K562 (cell line): Measurements from ENCODE around the gene TRAPPC13. TPM values are rescaled to one million over a fixed set of nuclear protein-coding genes. Genes with fewer than 3 reads are reported as not detected.

Experiments used
- ATF6 ChIP-seq: sonication (generic); formaldehyde crosslinking; IDR thresholded peaks from 2 replicates; pipeline ENCODE4 v1.4.0; 2020; ENCODE audit warnings: mild to moderate bottlenecking, missing genetic modification reagents
- CREB3 ChIP-seq: fragments of 450-650 bp; conservative IDR thresholded peaks from 2 replicates; pipeline ENCODE4 v1.6.1; 2016; ENCODE audit warnings: missing genetic modification characterization, low read depth, mild to moderate bottlenecking, missing compliant biosample characterization, moderate library complexity
- E2F4 ChIP-seq: sonication (generic); formaldehyde crosslinking; IDR thresholded peaks from 2 replicates; pipeline ENCODE4 v1.8.0; 2022; ENCODE audit warnings: mild to moderate bottlenecking, low read depth, missing genetic modification reagents
- ESRRB ChIP-seq: fragments of 250-450 bp; sonication (Bioruptor Pico); IDR thresholded peaks from 2 replicates; pipeline ENCODE4 v1.5.0; 2020; ENCODE audit warnings: mild to moderate bottlenecking, moderate library complexity, borderline replicate concordance
- HBP1 ChIP-seq: fragments of 450-650 bp; formaldehyde crosslinking; IDR thresholded peaks from 2 replicates; pipeline ENCODE4 v1.4.0; 2022; ENCODE audit warnings: missing genetic modification characterization
- HNRNPLL ChIP-seq: fragments of 200-400 bp; formaldehyde crosslinking; IDR thresholded peaks from 2 replicates; pipeline ENCODE4 v1.6.1; 2017; ENCODE audit warnings: low read length, low read depth, mild to moderate bottlenecking; ENCODE audit not compliant: poor library complexity, severe bottlenecking
- NCOA6 ChIP-seq: fragments of 450-650 bp; IDR thresholded peaks from 2 replicates; pipeline ENCODE4 v1.6.1; 2017; ENCODE audit warnings: mild to moderate bottlenecking
- NR3C1 ChIP-seq: sonication (generic); formaldehyde crosslinking; IDR thresholded peaks from 2 replicates; pipeline ENCODE4 v1.8.1; 2022; ENCODE audit warnings: missing genetic modification reagents
- SRSF3 ChIP-seq: fragments of 200-400 bp; formaldehyde crosslinking; IDR thresholded peaks from 2 replicates; pipeline ENCODE4 v1.6.1; 2016; ENCODE audit warnings: mild to moderate bottlenecking, low read length, moderate library complexity; ENCODE audit not compliant: insufficient read depth
- TARDBP ChIP-seq: fragments of 450-650 bp; IDR thresholded peaks from 2 replicates; pipeline ENCODE4 v1.6.1; 2016
- YY1 ChIP-seq, 3 experiments: IDR thresholded peaks; 2 replicates each; pipeline ENCODE4 v1.6.1; 2011; ENCODE audit warnings: low read length in 2 of 3, mild to moderate bottlenecking in 2 of 3, moderate library complexity in 2 of 3, borderline replicate concordance in 1 of 3, control low read depth in 1 of 3, low read depth in 1 of 3; ENCODE audit not compliant: insufficient read depth in 3 of 3, insufficient replicate concordance in 2 of 3, control insufficient read depth in 1 of 3, insufficient read length in 1 of 3; ENCODE audit errors: extremely low read depth in 1 of 3
- ZNF121 ChIP-seq: sonication (generic); formaldehyde crosslinking; conservative IDR thresholded peaks from 2 replicates; pipeline ENCODE4 v1.8.0; 2022; ENCODE audit warnings: missing genetic modification reagents
- ZNF184 ChIP-seq: sonication (generic); formaldehyde crosslinking; IDR thresholded peaks from 2 replicates; pipeline ENCODE4 v1.5.0; 2020; ENCODE audit warnings: missing genetic modification reagents
- ZNF217 ChIP-seq: sonication (generic); formaldehyde crosslinking; IDR thresholded peaks from 2 replicates; pipeline ENCODE4 v1.8.0; 2022; ENCODE audit warnings: mild to moderate bottlenecking, missing genetic modification reagents
- ZNF41 ChIP-seq: fragments of 250-450 bp; sonication (Bioruptor Pico); conservative IDR thresholded peaks from 2 replicates; pipeline ENCODE4 v1.4.0; 2020; ENCODE audit warnings: mild to moderate bottlenecking
- ZNF584 ChIP-seq: fragments of 200-800 bp; sonication (Bioruptor generic); IDR thresholded peaks from 2 replicates; pipeline ENCODE4 v1.6.1; 2016; ENCODE audit warnings: low read depth, mild to moderate bottlenecking, missing genetic modification characterization, missing compliant biosample characterization
- ZNF609 ChIP-seq: sonication (generic); formaldehyde crosslinking; IDR thresholded peaks from 2 replicates; pipeline ENCODE4 v1.8.1; 2023; ENCODE audit warnings: missing genetic modification reagents, mild to moderate bottlenecking, borderline replicate concordance
- polyA plus RNA-seq, 8 experiments: library from polyadenylated mRNA; depleted of rRNA in 4 of 8; stranded (reverse) in 5 of 8; unstranded in 3 of 8; fragments of >200 nt; fragmentation: Nextera tagmentation in 2 of 8; fragmentation: Illumina TruSeq in 1 of 8; extraction: Ambion mirVana in 2 of 8; extraction: Trizol in 1 of 8; gene quantifications; 2 replicates each; pipeline versions ENCODE4 v1.2.1 to v1.2.3, GENCODE V29; 2011 to 2014; ENCODE audit warnings: inconsistent platforms in 1 of 8, missing spikeins in 1 of 8
- total RNA-seq, 7 experiments: library from RNA; depleted of rRNA in 6 of 7; stranded (reverse); fragments of >200 nt in 6 of 7; fragmentation: Illumina TruSeq in 2 of 7; extraction: Trizol in 2 of 7; gene quantifications; 2 replicates each; pipeline versions ENCODE4 v1.2.1 to v1.2.3, GENCODE V29; 2011 to 2021; ENCODE audit warnings: low replicate concordance in 1 of 7

The TRAPPC13 gene
- total and polyA plus RNA-seq, 9 of the 15 experiments (the other 6 are each of a cell fraction or from before 2014, with no cell fraction given) = 16.2 to 43.8 (median 24.0) TPM

GRCh38 chr5:65624025-65624570 is 729 bp upstream of the TRAPPC13 start, which contains the start of gene TRIM23 (continued):
- no peak for TF ChIP-seq ZNF609
- no peak for TF ChIP-seq NCOA6
- TF ChIP-seq HNRNPLL = peak; percentile 92
- TF ChIP-seq E2F4 (CRISPR knock-in tag) = no peak
- TF ChIP-seq NR3C1 = no peak
- TF ChIP-seq ZNF121 (CRISPR knock-in tag) = no peak
- no peak for TF ChIP-seq SRSF3
- no peak for TF ChIP-seq ESRRB (CRISPR knock-in tag)
- no peak for TF ChIP-seq ATF6 (CRISPR knock-in tag)
- TF ChIP-seq HBP1 (CRISPR knock-in tag) = no peak
- no peak for TF ChIP-seq ZNF41 (CRISPR knock-in tag)
- peak in 2 of 3 experiments; percentile 52 to 53 for TF ChIP-seq YY1 (IDR thresholded peaks at IDR 0.05; ENCODE audit: borderline replicate concordance in 1 of 3, control insufficient read depth in 1 of 3, extremely low read depth in 1 of 3, insufficient read depth in 3 of 3, insufficient read length in 1 of 3, insufficient replicate concordance in 2 of 3, low read depth in 1 of 3, low read length in 2 of 3)
- TF ChIP-seq TARDBP = no peak
- no peak for TF ChIP-seq ZNF184 (CRISPR knock-in tag)
- no peak for TF ChIP-seq ZNF584
- no peak for TF ChIP-seq ZNF217 (CRISPR knock-in tag)
- TF ChIP-seq CREB3 (tag) = no peak
